Left ventricle myocardium superior (tissue), 1 donor: Measurements from ENCODE around the gene RBM47. TPM values are rescaled to one million over a fixed set of nuclear protein-coding genes. Genes with fewer than 3 reads are reported as not detected.

Experiments
- microRNA-seq: library from miRNA; unstranded; fragments of <30 nt; microRNA quantifications from one replicate; pipeline ENCODE4 v1.2.0, GENCODE V29; 2020; ENCODE audit warnings: borderline number of aligned reads
- total RNA-seq: library from RNA; stranded (reverse); fragmentation: NEBNext Ultra II Directional; extraction: Animal tissue kit (Norgen Biotek cat#: 25700); gene quantifications from one replicate; pipeline ENCODE4 v1.2.1, GENCODE V29; 2021
- donor health status: DM: no; HTN: yes; CAD: no; lungs with severe emphysema.

RBM47 gene
- total RNA-seq, 1 donor from 2014 or later, result 2.9 TPM

Small RNA genes lying within 50 kb of the gene (microRNA-seq; reads per million reads assigned to microRNA genes)
- gene MIR4802, result not detected

Other genes with a start within 250 kb of the RBM47 start
- gene NSUN7, start 120.1 kb upstream of the RBM47 start, total RNA-seq, result 0.40 TPM